ENCODE measurements around the gene LRG1.

Gene LRG1

GRCh38 chr19:4497770-4498389, 42.0 kb downstream of the LRG1 start:
- no peak for DNase-seq (ENCODE audit: extremely low read depth in 1 of 2, low read depth in 1 of 2)

DNA sequence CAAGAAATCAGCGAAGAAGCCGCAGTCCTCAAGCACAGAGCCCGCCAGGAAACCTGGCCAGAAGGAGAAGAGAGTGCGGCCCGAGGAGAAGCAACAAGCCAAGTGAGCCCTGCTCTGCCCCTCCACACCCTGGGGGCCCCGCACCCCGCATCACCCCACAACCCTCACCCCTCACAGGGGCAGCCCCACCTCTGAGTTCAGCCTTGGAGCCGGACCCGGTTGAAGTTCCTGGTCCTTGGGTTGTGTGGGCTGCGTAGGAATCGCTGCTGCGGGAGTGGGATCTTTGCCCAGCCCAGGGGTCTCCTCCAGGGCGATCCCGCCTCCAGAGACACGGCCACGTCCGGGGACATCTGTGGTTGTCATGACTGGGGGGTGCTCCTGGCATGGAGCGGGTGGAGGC, 43.5 kb downstream of the LRG1 start:
- no peak for DNase-seq (ENCODE audit: extremely low read depth in 1 of 2, low read depth in 1 of 2)

DNA sequence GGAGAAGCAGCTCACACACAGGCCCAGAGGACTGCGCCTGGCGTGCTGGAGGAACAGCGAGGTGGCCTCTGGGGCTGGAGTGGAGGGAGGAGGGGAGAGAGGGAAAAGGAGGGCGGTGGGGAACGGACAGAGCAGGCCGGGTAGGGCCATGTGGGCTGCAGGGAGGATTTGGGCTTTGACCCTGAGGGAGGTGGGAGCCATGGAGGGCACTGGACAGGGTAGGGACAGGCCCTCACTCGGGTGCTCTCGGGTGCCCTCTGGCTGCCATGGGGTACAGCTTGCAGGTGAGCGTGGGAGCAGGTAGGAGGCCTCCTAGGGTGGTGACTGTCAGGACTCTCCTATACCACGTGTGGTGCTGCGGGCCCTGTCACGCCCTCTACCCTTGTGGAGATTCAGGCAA, 44.4 kb downstream of the LRG1 start:
- DNase-seq (ENCODE audit: extremely low read depth in 1 of 2, low read depth in 1 of 2): no peak

GRCh38 chr19:4494691-4495064, 45.2 kb downstream of the LRG1 start:
- no peak for DNase-seq (ENCODE audit: extremely low read depth in 1 of 2, low read depth in 1 of 2)

- DNase-seq (ENCODE audit: extremely low read depth in 1 of 2, low read depth in 1 of 2): no peak
These were observed 45.7 kb downstream of the LRG1 start for GRCh38 chr19:4493929-4494690.

- DNase-seq (ENCODE audit: extremely low read depth in 1 of 2, low read depth in 1 of 2): no peak
These were observed 46.5 kb downstream of the LRG1 start for GRCh38 chr19:4493104-4493928.

- DNase-seq (ENCODE audit: extremely low read depth in 1 of 2, low read depth in 1 of 2): no peak
These were observed 47.3 kb downstream of the LRG1 start for GRCh38 chr19:4492337-4493103.

GRCh38 chr19:4491446-4491845, 48.4 kb downstream of the LRG1 start:
- DNase-seq (ENCODE audit: extremely low read depth in 1 of 2, low read depth in 1 of 2): no peak

DNA sequence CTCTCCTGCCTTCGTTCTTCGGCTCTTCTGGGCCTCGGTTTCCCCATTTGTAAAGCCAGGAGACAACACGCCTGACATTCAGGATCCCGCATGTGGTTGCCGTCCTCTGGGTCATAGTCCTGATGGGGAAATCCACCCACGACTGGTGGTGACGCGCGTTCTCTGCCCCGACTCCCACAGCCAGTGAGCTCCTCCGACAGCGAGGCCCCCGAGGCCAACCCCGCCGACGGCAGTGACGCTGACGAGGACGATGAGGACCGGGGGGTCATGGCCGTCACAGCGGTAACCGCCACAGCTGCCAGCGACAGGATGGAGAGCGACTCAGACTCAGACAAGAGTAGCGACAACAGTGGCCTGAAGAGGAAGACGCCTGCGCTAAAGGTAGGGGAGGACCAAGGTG, 51.3 kb downstream of the LRG1 start:
- DNase-seq (ENCODE audit: extremely low read depth in 1 of 2, low read depth in 1 of 2): no peak

DNA sequence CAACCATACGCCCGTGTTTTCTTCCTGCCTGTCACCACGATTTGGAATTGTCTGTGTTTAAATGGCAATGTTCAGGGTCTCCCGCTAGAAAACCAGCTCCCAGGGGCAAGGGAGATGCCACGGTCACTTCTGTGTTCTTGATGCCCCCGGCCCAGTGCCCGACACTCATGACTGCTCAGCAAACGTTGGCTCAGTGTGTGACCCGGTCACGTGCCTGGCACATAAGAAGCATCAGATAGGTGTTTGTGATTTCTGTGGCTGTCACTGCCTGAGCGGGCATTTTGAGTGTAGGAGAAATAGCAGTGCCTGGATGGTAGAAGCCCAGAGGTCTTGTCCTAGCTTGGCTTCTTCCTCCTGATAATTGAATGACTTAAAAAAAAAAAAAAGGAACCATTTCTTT, 52.3 kb downstream of the LRG1 start:
- DNase-seq (ENCODE audit: extremely low read depth in 1 of 2, low read depth in 1 of 2): no peak
